Activated T-cell treated with anti-CD3 and anti-CD28 coated beads for 24 hours (primary cell): ENCODE data around the gene BNIP3.
"Not testable (repeated sequence)": the region's sequence is repeated elsewhere in the genome, so short reads cannot be mapped to it uniquely, and the experiment has no call there.

Experiments used
- DNase-seq: peaks from one replicate; pipeline ENCODE4 v3.0.0-alpha.2; 2020; ENCODE audit warnings: low read depth

Gene BNIP3

GRCh38 chr10:132001238-132001972 lies 19.7 kb upstream of the BNIP3 start:
- no peak for DNase-seq

GRCh38 chr10:131998845-131999681 lies 17.3 kb upstream of the BNIP3 start:
- no peak for DNase-seq

GRCh38 chr10:131998050-131998844 lies 16.5 kb upstream of the BNIP3 start:
- DNase-seq, result no peak

- DNase-seq, result no peak
Measured at GRCh38 chr10:131997366-131998049, 15.8 kb upstream of the BNIP3 start.

GRCh38 chr10:131996466-131997365 lies 15.0 kb upstream of the BNIP3 start:
- no peak for DNase-seq

GRCh38 chr10:131994435-131994834 lies 12.7 kb upstream of the BNIP3 start:
- no peak for DNase-seq

GRCh38 chr10:131993275-131993674 lies 11.6 kb upstream of the BNIP3 start:
- DNase-seq, result no peak

- no peak for DNase-seq
Measured at GRCh38 chr10:131991726-131992125, 10.0 kb upstream of the BNIP3 start.

GRCh38 chr10:131987786-131988185 lies 6.1 kb upstream of the BNIP3 start:
- not testable (repeated sequence) for DNase-seq

GRCh38 chr10:131987301-131987700 lies 5.6 kb upstream of the BNIP3 start:
- not testable (repeated sequence) for DNase-seq

- DNase-seq, result not testable (repeated sequence)
Measured at GRCh38 chr10:131986851-131987250, 5.1 kb upstream of the BNIP3 start.

- DNase-seq, result no peak
Measured at GRCh38 chr10:131983780-131984179, 2.1 kb upstream of the BNIP3 start.

- no peak for DNase-seq
Measured at GRCh38 chr10:131982796-131983195, 1.1 kb upstream of the BNIP3 start.

- DNase-seq, result no peak
Measured at GRCh38 chr10:131982185-131982756, 548 bp upstream of the BNIP3 start.

- no peak for DNase-seq
Measured at GRCh38 chr10:131980761-131981428, 828 bp downstream of the BNIP3 start.

- no peak for DNase-seq
Measured at GRCh38 chr10:131980321-131980720, 1.4 kb downstream of the BNIP3 start.

- no peak for DNase-seq
Measured at GRCh38 chr10:131979821-131980270, 1.9 kb downstream of the BNIP3 start.

- DNase-seq, result no peak
Measured at GRCh38 chr10:131979336-131979735, 2.4 kb downstream of the BNIP3 start.

GRCh38 chr10:131978851-131979250 lies 2.9 kb downstream of the BNIP3 start:
- no peak for DNase-seq

GRCh38 chr10:131978366-131978765 lies 3.4 kb downstream of the BNIP3 start:
- no peak for DNase-seq
